Transverse colon (tissue), 4 donors: ENCODE data around the gene ZNF789.
A peak's percentile ranks its signal among the peaks of the same experiment; 100 is the strongest.

Source experiments
- CTCF ChIP-seq, 5 experiments: fragments of 200-600 bp in 3 of 5; fragments of 450-650 bp in 2 of 5; sonication (generic) in 3 of 5; IDR thresholded peaks; 1 replicate in 2 of 5; 2 replicates in 3 of 5; pipeline ENCODE4 v1.5.1; 2016 to 2017; ENCODE audit warnings: antibody characterized with exemption in 5 of 5, inconsistent platforms in 3 of 5, mild to moderate bottlenecking in 2 of 5, moderate library complexity in 1 of 5
- POLR2A ChIP-seq: fragments of 450-650 bp; IDR thresholded peaks from one replicate; pipeline ENCODE4 v1.6.1; 2016; ENCODE audit warnings: antibody characterized with exemption, mild to moderate bottlenecking, moderate library complexity
- POLR2AphosphoS5 ChIP-seq, 3 donors: sonication (generic); formaldehyde crosslinking; IDR thresholded peaks; one replicate each; pipeline ENCODE4 v1.6.1; 2016; ENCODE audit warnings: antibody characterized with exemption in 3 of 3

GRCh38 chr7:99525713-99526440 lies 53.2 kb downstream of the ZNF789 start:
- TF ChIP-seq POLR2AphosphoS5 (IDR thresholded peaks at IDR 0.05) (no peak), CTCF (IDR thresholded peaks at IDR 0.05) (peak in 2 of 5 experiments; percentile 12 to 14), POLR2A (no peak)
